SKM-1 (cell line): ENCODE results near the gene OR6S1.
A peak's percentile ranks its signal among the peaks of the same experiment; 100 is the strongest.

Experiments used
- DNase-seq: peaks from one replicate; lab custom pipeline; 2025; ENCODE audit not compliant: unreplicated experiment; lab: John Stamatoyannopoulos, UW

Gene OR6S1

GRCh38 chr14:20641591-20641990 is at the start of gene OR6S1:
OR6S1 (minus strand) TSS chr14:20641691; CDS start chr14:20641691, 0 bp downstream.
- DNase-seq: no peak

GRCh38 chr14:20690848-20691640 is 49.6 kb upstream of the OR6S1 start:
- peak; percentile 37 for DNase-seq

GRCh38 chr14:20688167-20688839 is 46.8 kb upstream of the OR6S1 start, which contains the start of gene ANG:
ANG (plus strand) TSS chr14:20688764; CDS start chr14:20693565, 4,801 bp downstream.
- no peak for DNase-seq

- no peak for DNase-seq
Observed at GRCh38 chr14:20687362-20688166, 46.1 kb upstream of the OR6S1 start.

- DNase-seq: no peak
Observed at GRCh38 chr14:20686386-20687143, 45.1 kb upstream of the OR6S1 start.

- DNase-seq: no peak
Observed at GRCh38 chr14:20684662-20685456, 43.4 kb upstream of the OR6S1 start.

- peak; percentile 59 for DNase-seq
Observed at GRCh38 chr14:20683891-20684661, 42.6 kb upstream of the OR6S1 start, which contains the start of gene RNASE4. RNASE4 (plus strand) TSS chr14:20684560; CDS start chr14:20699372, 14,812 bp downstream.

- DNase-seq: peak; percentile 56
Observed at GRCh38 chr14:20683125-20683890, 41.8 kb upstream of the OR6S1 start.

GRCh38 chr14:20682435-20683124 is 41.1 kb upstream of the OR6S1 start:
- peak; percentile 8 for DNase-seq

GRCh38 chr14:20682127-20682434 is 40.6 kb upstream of the OR6S1 start:
- DNase-seq: no peak

GRCh38 chr14:20681348-20682126 is 40.0 kb upstream of the OR6S1 start:
- DNase-seq: peak; percentile 36

GRCh38 chr14:20680843-20681347 is 39.4 kb upstream of the OR6S1 start:
- no peak for DNase-seq

GRCh38 chr14:20680363-20680762 is 38.9 kb upstream of the OR6S1 start:
- no peak for DNase-seq

GRCh38 chr14:20679907-20680306 is 38.4 kb upstream of the OR6S1 start:
- DNase-seq: no peak

GRCh38 chr14:20676072-20676471 is 34.6 kb upstream of the OR6S1 start:
- no peak for DNase-seq

GRCh38 chr14:20675669-20676068 is 34.2 kb upstream of the OR6S1 start:
- no peak for DNase-seq
